Fibroblast of lung (primary cell): ENCODE data around the gene TASOR. TPM values are rescaled to one million over a fixed set of nuclear protein-coding genes. Genes with fewer than 3 reads are reported as not detected.
"Not testable (repeated sequence)": the region's sequence is repeated elsewhere in the genome, so short reads cannot be mapped to it uniquely, and the experiment has no call there.

ENCODE experiments used
- DNase-seq, 2 donors: peaks; one replicate each; pipeline versions ENCODE4 v3.0.0 to v3.0.0-alpha.2; 2010; ENCODE audit warnings: low read depth in 2 of 2
- H2AFZ ChIP-seq: 2 replicates; pipeline ENCODE4 v1.5.1; 2012; ENCODE audit warnings: low read length, control low read depth, inconsistent platforms
- H3K27ac ChIP-seq: 2 replicates; pipeline ENCODE4 v1.5.1; 2011; ENCODE audit warnings: low read length, control low read depth; ENCODE audit not compliant: insufficient read depth
- H3K27me3 ChIP-seq: 2 replicates; pipeline ENCODE4 v1.5.1; 2011; ENCODE audit warnings: mild to moderate bottlenecking, low read length; ENCODE audit not compliant: control insufficient read depth, insufficient read depth
- H3K36me3 ChIP-seq: 2 replicates; pipeline ENCODE4 v1.5.1; 2011; ENCODE audit warnings: low read length; ENCODE audit not compliant: control insufficient read depth, insufficient read depth
- H3K4me1 ChIP-seq: 2 replicates; pipeline ENCODE4 v1.5.1; 2011; ENCODE audit warnings: low read length; ENCODE audit not compliant: control insufficient read depth, insufficient read depth; ENCODE audit errors: extremely low read depth
- H3K4me2 ChIP-seq: 2 replicates; pipeline ENCODE4 v1.5.1; 2011; ENCODE audit warnings: low read length, control low read depth; ENCODE audit not compliant: insufficient read depth; ENCODE audit errors: extremely low read depth
- H3K4me3 ChIP-seq, 4 experiments: fragments of 200-600 bp in 1 of 4; sonication (generic) in 1 of 4; replicated peaks in 1 of 4; 2 replicates each; pipeline ENCODE4 v1.5.1; 2011 to 2016; ENCODE audit warnings: low read length in 4 of 4, low read depth in 3 of 4, mild to moderate bottlenecking in 3 of 4, control low read depth in 2 of 4, inconsistent platforms in 1 of 4, mixed read lengths in 1 of 4; ENCODE audit not compliant: insufficient read depth in 1 of 4; ENCODE audit errors: control extremely low read depth in 1 of 4
- H3K79me2 ChIP-seq: 2 replicates; pipeline ENCODE4 v1.5.1; 2012; ENCODE audit warnings: mild to moderate bottlenecking, low read length, inconsistent platforms; ENCODE audit not compliant: control insufficient read depth, insufficient read depth
- H3K9ac ChIP-seq: 2 replicates; pipeline ENCODE4 v1.5.1; 2011; ENCODE audit warnings: mild to moderate bottlenecking, low read length, control low read depth; ENCODE audit not compliant: insufficient read depth
- H3K9me3 ChIP-seq: 2 replicates; pipeline ENCODE4 v1.5.1; 2012; ENCODE audit warnings: low read depth, low read length; ENCODE audit not compliant: control insufficient read depth, insufficient read depth
- H4K20me1 ChIP-seq: 2 replicates; pipeline ENCODE4 v1.5.1; 2011; ENCODE audit warnings: low read length; ENCODE audit not compliant: control insufficient read depth, insufficient read depth; ENCODE audit errors: extremely low read depth
- CTCF ChIP-seq, 2 donors: IDR thresholded peaks in 1 of 2; conservative IDR thresholded peaks in 1 of 2; 1 replicate in 1 of 2; 2 replicates in 1 of 2; pipeline ENCODE4 v1.5.1; 2011 to 2012; ENCODE audit warnings: low read length in 2 of 2, control low read depth in 1 of 2, inconsistent platforms in 1 of 2, low read depth in 1 of 2, mild to moderate bottlenecking in 1 of 2
- EZH2 ChIP-seq: IDR thresholded peaks from 2 replicates; pipeline ENCODE4 v1.5.1; 2012; ENCODE audit warnings: low read length, control low read depth, mild to moderate bottlenecking; ENCODE audit errors: missing control alignments
- polyA plus RNA-seq, 2 donors: library from polyadenylated mRNA; depleted of rRNA in 1 of 2; stranded (reverse) in 1 of 2; unstranded in 1 of 2; fragments of >200 nt; gene quantifications; 2 replicates each; pipeline ENCODE4 v1.2.1, GENCODE V29; 2011 to 2012; ENCODE audit warnings: missing spikeins in 1 of 2
- total RNA-seq: library from RNA; depleted of rRNA; stranded (reverse); fragments of >200 nt; gene quantifications from 2 replicates; pipeline ENCODE4 v1.2.1, GENCODE V29; 2014

The TASOR gene
- total and polyA plus RNA-seq, 2 donors (not counting 1 experiment from before 2014, with no cell fraction given), result 37.0 to 112 TPM

GRCh38 chr3:56694867-56695683 lies 12.0 kb upstream of the TASOR start:
- DNase-seq, result no peak
- TF ChIP-seq CTCF (conservative IDR thresholded peaks at IDR 0.05 in 1 of 2, IDR thresholded peaks at IDR 0.05 in 1 of 2; ENCODE audit: low read depth in 1 of 2, low read length in 2 of 2) (no peak), EZH2 (no peak)
- Histone ChIP-seq H3K79me2 (no peaks in the 10 kb centered on the region), H4K20me1 (no peaks in the 10 kb centered on the region), H3K4me2 (no peak overlapping the region), H3K27me3 (no peaks in the 10 kb centered on the region), H3K4me1 (no peaks in the 10 kb centered on the region), H3K4me3 (no peak overlapping the region), H2AFZ (no peak overlapping the region), H3K36me3 (no peaks in the 10 kb centered on the region), H3K9ac (no peak overlapping the region), H3K27ac (no peak overlapping the region), H3K9me3 (no peaks in the 10 kb centered on the region)

GRCh38 chr3:56693750-56694149 lies 10.7 kb upstream of the TASOR start:
- Histone ChIP-seq H3K36me3 (no peaks in the 10 kb centered on the region), H3K9ac (no peak overlapping the region), H3K27me3 (no peaks in the 10 kb centered on the region), H3K9me3 (no peaks in the 10 kb centered on the region), H3K4me2 (no peak overlapping the region), H3K4me1 (no peaks in the 10 kb centered on the region), H2AFZ (no peak overlapping the region), H4K20me1 (no peaks in the 10 kb centered on the region), H3K79me2 (no peaks in the 10 kb centered on the region), H3K4me3 (no peak overlapping the region), H3K27ac (no peak overlapping the region)
- DNase-seq, result no peak
- no peak for TF ChIP-seq EZH2
- no peak for TF ChIP-seq CTCF (conservative IDR thresholded peaks at IDR 0.05 in 1 of 2, IDR thresholded peaks at IDR 0.05 in 1 of 2; ENCODE audit: low read depth in 1 of 2, low read length in 2 of 2)

- H3K27me3 ChIP-seq, H3K4me1 ChIP-seq, H3K9me3 ChIP-seq, H3K36me3 ChIP-seq, H2AFZ ChIP-seq, DNase-seq, H3K9ac ChIP-seq, H3K79me2 ChIP-seq, H4K20me1 ChIP-seq, H3K27ac ChIP-seq, H3K4me3 ChIP-seq, H3K4me2 ChIP-seq: not testable (repeated sequence)
Measured at GRCh38 chr3:56692520-56693433, 9.7 kb upstream of the TASOR start.

- H3K36me3 ChIP-seq, H3K79me2 ChIP-seq, H3K4me2 ChIP-seq, H3K4me1 ChIP-seq, H4K20me1 ChIP-seq, DNase-seq, H3K9me3 ChIP-seq, H3K4me3 ChIP-seq, H2AFZ ChIP-seq, H3K9ac ChIP-seq, H3K27me3 ChIP-seq, H3K27ac ChIP-seq: not testable (repeated sequence)
Measured at GRCh38 chr3:56692001-56692365, 8.9 kb upstream of the TASOR start.
